Embryonic facial prominence (tissue), 1 donor: ENCODE data around the gene LRRC49.
A peak's percentile ranks its signal among the peaks of the same experiment; 100 is the strongest.
"Not testable (repeated sequence)": the region's sequence is repeated elsewhere in the genome, so short reads cannot be mapped to it uniquely, and the experiment has no call there.

ENCODE experiments used
- DNase-seq: peaks from one replicate; pipeline ENCODE4 v3.0.0-alpha.2; 2016; ENCODE audit errors: extremely low spot score

The LRRC49 gene

DNA sequence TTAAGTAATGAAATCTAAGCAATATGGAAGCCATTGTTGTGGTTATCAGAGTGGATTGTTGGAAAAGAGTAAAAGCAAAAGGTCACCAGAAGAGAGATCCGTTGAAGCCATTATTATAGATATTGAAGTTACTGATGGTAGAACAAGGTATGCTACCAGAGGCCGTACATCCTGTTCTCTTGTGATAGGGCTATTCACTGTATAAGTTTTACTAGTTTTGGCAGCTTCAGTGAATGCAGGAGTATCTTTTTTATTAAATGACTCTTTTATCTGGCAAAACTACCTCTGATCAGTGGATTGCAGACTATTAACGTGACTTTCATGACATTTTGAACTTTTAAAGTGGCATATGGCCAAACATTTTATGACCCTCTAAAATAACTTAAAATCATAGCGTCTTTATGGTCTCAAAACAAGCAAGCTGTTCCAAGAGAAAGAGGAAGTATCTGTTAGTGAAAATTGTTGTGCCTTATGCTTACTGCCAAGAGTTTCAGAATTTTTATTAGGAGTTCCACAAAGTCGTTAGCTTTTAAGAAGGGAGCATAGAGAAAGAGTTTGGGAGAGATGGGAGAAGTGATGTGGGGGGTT lies 102.9 kb downstream of the LRRC49 start:
- DNase-seq: no peak

DNA sequence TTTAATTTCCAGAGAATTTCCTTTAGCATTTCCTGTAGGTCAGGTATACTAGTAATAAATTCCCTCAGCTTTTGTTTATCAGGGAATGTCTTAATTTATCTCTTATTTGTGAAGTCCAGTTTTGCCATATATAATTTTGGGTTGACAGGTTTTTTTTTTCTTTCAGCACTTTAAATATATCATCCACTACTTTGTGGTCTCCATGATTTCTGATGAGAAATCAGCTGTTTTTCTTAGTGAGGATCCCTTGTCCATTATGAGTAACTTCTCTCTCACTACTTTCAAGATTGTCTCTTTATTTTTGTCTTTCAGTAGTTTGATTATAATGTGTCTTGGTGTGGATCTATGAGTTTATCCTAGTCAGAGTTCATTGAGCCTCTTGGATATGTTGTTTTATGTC lies 105.7 kb downstream of the LRRC49 start:
- DNase-seq: no peak

DNA sequence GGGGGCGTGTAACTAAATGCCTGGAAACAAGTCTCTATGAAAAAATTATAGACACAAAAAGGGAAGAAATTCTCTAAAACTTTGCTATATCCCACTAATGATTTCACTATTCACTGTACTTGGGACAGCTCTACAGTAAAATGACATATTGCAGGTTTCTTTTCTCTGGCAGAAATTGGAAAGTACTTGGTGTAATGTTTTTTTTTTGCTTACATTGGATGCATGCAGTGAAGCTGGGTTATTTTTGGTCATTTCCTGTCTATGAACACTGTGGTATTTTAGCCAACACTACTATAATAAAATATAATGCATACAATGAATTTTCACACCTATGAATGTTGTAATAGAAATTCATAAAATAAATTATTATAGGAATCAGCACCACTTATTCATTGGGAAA lies 109.7 kb downstream of the LRRC49 start:
- DNase-seq: no peak

DNA sequence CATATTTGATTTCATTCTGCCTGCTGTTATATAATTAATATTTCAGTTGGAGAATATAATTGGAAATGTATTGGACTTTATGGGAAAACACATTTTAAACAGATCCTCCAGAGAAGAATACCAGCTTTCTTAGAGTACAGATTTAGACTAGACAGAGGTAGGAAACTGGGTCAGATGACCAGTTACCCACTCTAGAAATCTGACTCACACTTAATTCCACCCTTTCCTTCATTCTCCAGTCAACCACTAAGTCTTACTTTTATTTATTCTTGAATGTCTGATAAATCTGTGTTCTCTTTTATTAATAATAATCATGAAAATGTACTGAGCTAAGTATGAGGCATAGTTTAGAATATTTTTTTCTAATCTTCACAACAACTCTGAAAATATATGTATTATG lies 110.7 kb downstream of the LRRC49 start:
- no peak for DNase-seq

DNA sequence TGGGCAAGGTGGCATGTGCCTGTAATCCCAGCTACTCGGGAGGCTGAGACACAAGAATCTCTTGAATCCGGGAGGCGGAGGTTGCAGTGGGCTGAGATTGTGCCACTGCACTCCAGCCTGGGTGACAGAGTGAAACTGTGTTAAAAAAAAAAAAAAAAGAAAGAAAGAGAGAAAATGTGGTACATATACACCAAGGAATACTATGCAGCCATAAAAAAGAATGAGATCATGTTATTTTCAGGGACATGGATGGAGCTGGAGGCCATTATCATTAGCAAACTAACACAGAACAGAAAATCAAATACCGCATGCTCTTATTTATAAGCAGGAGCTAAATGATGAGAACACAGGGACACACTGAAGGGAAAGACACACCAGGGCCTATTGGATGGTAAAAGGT lies 111.9 kb downstream of the LRRC49 start:
- not testable (repeated sequence) for DNase-seq

DNA sequence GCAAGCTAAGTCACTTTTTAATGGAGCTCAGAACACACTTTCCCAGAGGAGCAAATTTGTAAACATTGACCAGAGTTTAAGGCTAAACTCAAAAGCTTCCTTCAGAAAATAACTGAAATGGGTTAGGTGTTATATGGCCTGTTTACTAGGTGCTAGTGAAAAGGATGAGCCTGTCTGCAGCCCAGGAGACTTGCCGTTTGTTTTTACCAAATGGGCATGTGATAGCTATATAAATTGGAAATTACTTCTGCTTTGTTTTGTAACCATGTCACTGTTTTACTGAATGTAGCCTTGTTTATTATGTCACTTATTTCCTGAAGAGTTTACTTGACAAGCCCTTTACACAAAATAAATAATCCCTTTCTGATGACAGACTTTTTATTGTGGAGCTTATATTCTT lies 113.3 kb downstream of the LRRC49 start:
- no peak for DNase-seq

DNA sequence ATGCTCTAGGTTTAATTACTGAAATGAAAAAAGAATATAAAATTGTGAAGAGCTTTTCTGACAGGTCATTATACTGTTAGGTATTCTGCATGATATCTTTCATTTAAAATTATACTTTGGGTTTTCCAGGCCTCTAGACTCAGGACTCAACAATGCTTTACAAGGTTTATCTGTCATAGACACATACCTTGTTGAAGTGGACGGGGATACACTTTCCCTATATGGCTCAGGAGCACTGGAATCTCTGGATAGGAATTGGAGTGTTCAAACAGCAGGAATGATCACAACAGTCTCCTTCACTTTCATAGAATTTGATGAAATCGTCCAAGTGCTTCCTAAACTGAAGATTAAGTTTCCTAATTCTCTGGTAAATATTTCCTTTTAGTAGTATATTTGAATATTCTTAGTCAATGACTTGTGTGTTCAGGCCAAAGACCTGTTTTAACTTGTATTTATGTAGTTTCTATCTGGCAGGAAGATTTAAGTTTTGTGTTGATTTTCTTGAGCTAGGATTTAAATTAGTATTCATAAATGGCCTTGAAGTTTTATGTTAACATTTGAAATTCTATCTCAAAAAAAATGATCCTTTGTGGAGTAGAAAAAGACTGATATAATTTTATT lies 115.7 kb downstream of the LRRC49 start:
- no peak for DNase-seq

DNA sequence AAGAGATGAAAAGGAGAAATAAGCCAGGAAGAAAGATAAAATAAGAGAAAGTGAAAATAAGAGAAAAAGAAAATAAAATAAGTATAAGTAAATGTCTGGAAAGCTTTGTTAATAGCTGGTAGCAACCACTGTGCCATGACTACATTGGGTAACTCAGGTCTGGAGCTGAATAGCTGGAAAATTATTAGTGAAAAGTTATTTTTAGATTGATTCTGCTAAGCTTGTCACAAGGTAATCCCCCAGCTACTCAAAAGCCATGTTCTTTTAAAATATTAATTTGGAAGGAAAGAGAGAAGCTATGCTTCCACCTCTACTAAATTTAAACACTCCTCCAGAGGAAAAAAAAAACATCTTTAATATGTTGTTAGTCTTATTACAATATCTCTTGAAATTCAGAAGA lies 117.8 kb downstream of the LRRC49 start:
- DNase-seq: no peak

DNA sequence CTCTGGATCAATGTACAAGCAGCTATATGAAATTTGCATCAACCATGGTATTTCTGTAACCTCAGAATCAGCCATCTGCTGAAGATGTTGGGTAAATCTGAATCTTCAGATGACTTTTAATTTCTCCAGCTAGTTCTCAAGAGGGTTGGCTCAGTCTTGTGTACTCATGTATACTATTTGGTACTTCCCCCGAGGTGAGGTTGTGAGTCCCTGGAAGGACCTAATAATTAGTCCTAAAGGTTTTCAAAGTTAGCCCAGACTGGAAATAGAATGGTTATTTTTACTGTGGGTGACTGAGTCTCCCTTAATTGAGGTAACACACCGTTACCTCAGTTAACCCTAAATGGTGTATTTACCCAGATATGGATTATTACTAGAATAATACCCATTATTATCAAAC lies 118.4 kb downstream of the LRRC49 start:
- no peak for DNase-seq

DNA sequence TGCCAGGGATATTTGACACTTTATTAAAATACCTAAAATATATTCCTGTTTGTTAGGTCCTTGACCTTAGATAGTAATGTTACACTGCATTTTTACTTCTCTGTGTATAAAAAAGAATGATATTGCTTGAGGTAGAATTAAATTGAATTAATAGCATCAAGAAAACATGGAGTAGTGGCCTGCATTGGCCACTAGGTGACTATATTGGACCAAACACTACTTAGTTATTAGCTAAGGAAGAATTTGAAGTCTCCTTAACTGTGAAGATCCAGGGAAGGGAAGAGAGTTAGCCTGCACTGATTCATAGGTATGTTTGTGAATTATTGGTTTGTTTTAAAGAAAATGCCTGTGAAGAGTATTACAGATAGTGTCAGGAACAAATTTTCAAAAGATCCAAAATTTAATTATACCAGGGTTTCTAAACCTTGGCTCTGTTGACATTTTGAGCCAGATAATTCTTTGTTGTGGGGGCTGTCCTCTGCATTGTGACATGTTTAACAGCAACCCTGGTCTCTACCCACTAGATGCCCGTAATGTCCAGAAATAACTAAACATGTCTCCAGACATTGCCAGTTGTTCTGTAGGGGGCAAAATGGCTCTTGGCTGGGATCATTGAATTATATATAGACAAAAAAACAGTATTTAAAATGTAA lies 119.0 kb downstream of the LRRC49 start:
- DNase-seq: peak; percentile 22

DNA sequence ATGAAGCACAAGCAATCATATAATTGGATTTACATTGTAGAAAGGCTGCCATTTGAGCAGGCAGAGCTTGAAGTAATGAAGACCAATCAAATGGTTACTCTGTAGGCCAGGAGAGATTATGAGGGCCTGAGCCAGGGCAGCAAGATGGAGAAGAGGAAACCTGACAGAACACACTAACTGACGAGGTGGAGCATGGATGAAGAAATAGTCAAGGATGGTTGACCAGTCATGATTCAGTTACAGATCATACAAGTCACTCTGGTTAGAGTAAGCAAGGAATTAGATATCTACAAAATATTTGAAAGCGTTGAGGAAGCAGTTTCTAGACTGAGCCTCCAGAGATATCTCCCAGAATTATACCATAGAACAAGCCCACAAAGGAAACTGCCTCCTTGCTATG lies 120.8 kb downstream of the LRRC49 start:
- no peak for DNase-seq

DNA sequence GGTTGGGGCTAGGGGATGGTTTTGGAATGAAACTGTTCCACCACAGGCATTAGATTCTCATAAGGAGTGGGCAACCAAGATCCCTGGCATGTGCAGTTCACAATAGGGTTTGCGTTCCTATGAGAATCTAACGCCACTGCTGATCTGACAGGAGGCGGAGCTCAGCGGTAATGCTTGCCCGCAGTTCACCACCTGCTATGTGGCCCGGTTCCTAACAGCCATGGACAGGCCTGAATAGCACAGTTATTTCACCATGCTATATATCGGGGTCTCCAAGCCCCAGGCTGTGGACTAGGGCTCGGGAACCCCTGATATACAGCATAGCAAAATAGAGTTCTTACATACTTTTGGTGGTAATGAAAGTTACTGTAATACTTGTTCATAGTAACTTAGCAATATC lies 122.7 kb downstream of the LRRC49 start:
- DNase-seq: no peak

DNA sequence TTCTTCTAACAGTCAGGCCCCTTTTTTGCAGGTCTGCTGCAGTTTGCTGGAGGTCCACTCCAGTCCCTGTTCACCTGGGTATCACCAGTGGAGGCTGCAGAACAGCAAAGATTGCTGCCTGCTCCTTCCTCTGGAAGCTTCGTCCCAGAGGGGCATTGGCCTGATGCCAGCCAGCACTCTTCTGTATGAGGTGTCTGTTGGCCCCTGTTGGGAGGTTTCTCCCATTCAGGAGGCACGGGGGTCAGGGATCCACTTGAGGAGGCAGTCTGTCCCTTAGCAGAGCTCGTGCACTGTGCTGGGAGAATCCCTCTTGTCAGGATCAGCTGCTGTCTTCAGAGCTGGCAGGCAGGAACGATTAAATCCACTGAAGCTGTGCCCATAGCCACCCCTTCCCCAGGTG lies 138.6 kb downstream of the LRRC49 start:
- DNase-seq: not testable (repeated sequence)

DNA sequence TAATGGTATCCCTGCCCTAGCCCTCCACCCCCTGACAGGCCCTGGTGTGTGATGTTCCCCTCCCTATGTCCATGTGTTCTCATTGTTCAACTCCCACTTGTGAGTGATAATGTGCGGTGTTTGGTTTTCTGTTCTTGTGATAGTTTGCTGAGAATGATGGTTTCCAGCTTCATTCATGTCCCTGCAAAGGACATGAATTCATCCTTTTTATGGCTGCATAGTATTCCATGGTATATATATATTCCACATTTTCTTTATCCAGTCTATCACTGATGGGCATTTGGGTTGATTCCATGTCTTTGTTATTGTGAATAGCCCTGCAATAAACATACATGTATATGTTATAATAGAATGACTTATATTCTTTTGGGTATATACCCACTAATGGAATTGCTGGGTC lies 142.9 kb downstream of the LRRC49 start:
- DNase-seq: not testable (repeated sequence)

DNA sequence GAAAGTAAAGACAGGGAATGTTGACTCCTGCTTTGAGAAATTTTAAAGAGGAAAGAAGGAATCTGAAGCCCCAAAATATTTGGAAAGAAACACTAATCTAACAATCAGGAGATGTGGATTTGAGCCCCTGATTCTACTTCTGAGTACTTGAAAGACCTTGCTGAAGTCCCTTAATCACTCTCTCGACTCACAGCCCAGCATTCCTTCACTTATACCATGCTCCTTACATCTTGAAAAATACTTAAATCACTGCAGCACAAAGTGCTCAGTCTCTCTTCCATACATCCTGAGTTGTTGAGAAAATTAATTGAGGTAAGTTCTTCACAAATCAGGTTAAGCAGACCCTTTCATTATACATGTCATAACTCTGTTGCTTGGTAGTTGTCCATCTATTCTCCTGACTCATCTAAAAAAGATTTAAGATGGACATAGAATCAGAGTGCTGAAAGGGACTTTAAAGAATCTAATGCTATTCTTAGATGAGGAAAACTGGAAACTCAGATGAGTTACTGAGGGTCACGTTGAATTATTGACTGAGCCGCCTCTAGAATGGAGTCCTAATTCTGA lies 149.8 kb downstream of the LRRC49 start:
- no peak for DNase-seq

DNA sequence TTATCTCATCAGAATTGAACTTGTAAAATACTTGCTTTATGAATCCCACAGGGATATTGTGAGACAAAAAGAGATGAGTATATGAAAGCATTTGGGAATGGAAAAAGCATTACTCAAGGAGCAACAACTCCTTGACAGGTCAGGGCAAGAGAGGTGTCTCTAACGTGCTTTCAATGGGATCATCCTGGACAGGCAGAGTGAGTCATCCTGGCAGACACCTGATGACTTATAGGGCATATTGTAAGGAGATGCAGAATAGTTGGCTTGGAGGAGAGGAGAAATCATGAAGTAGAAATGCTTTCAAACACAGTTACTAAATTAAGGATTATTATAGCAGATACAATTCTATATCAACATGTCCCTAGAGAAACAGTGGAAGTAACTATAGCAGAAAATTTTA lies 150.7 kb downstream of the LRRC49 start:
- no peak for DNase-seq

DNA sequence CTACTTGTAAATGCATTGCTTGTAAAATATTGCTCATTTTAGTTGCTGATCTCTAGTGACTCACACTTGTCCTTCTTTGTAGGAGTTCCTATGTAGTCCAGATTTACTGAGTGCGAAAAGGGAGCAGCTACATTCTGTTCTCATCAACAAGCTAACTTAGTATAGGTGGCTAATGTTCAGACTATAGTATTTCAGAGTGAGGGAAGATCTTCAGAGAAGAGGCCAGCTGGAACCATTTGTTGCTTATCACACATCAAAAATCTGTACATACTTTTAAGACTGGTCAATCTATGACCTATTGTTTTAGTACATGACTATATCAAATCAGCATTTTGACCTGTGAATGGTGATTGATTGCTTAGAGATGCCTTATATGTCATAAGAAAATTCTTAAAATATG lies 151.4 kb downstream of the LRRC49 start:
- DNase-seq: no peak

DNA sequence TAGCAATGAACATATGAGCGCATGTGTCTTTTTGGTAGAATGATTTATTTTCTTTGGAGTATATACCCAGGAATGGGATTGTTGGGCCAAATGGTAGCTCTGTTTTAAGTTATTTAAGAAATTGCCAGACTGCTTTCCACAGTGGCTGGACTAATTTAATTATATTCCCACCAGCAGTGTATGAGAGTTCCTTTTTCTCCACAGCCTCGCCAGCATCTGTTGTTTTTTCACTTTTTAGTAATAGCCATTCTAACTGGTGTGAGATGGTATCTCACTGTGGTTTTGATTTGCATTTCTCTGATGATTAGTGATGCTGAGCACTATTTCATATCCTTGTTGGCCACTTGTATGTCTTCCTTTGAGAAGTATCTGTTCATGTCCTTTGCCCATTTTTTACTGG lies 153.5 kb downstream of the LRRC49 start:
- DNase-seq: not testable (repeated sequence)

DNA sequence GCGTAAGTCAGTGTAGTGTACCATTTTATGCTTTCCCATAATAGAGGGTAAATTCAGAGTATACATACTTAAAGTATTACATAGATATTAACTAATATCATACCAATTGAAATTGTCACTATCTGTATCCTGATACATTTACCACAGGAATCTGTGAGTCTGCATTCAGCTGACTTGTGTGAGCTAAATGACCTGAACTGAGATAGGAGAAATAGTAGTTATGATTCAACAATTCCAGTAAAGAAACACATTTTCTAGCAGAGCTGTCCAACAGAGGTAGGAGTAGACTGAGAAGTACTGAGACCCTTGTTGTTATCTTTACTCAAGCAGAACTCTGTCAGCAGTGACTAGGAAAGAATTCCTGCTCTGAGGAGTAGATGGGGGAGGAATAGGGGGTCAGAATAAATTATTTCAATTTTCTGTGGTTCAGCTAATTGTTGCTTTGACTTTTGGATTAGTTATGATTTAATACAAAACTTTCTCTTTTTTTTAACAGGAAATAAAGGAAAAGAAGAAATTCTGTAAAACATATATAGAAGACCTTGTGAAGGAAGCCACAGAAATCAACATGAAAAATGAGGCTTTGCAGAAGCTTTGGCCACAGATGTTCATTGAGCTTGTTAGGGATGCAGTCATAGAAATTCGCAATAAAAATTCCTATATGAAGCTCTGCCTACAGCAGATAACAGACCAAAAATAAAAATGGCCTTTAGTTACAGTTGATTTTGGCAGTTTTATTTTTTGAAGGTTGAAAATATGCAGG lies 156.5 kb downstream of the LRRC49 start:
- DNase-seq: no peak

DNA sequence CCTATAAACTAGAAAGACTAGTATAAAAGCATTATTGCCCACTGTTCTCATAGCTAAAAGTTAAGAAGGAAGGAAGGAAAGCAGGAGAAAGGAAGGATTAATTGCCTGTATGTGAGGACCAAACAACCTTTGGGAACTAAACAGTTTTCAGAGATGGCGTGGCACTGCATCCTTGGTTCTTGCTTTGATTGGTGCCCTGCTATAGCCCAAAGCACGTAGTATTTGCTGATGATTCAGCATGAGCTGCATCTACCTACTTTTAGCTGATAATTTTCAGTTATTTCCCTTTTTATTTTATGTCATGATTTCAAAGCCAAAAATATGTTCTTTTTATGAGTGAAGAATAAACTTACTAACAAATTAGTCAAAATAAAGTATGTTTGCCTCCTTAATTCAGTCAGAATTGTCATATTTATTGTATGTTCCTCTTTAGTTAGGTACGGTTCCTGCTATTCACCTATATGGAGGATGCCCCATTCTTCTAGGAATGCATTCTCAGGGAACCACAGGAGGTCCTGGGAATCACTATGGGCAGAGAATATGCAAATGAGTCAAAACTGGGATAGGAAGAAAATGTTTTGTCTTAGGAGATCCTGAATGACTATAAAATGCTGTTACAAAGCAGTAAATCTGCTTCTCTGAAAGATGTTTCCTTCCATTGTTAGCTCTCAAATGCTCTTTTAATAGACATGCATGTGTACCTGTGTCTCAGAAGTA lies 157.2 kb downstream of the LRRC49 start:
- no peak for DNase-seq

DNA sequence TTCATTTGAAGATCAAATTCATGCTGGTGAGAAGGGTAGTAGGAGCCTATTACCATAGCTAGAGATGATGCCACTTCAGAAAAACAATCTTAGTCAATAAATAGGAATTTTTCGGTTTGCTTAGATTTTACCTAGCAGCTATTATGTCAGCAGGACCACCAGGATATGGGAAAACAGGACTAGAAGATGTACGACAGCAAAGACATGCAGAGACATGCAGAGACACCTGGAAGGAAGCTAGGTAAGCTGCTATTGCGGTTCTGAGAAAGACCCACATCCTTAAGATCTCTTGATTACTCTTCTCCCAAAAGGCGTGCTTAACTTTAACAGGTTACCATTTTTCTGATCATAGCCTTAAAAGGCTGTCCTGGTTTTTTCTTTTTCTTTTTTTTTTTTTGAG lies 157.8 kb downstream of the LRRC49 start:
- no peak for DNase-seq

DNA sequence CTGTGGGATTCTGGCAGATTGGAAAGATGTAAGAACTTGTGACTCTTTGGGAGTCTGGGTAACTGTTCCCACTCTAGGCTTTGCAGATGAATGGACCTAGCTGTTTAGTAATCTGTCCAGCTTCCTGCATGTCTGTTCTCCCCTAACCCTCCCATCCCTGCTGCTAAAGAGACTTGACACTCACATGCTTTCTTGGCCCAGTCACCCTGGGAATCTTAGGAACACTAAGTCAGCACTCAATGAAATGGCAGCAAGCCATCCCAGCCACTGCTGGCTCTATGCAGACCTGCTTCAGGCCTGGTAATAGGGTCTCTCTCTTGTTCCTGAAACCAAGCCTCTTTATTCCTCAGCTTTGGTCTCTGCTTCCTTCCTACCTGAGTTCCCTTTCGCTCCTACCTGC lies 158.9 kb downstream of the LRRC49 start:
- no peak for DNase-seq
